Neural progenitor cell (in vitro differentiated cells): Measurements from ENCODE around the gene MTHFSD.

Experiments used
- EZH2 ChIP-seq: fragments of 200-600 bp; sonication (generic); IDR thresholded peaks from 2 replicates; pipeline ENCODE4 v1.6.1; 2017; ENCODE audit warnings: antibody characterized with exemption, mild to moderate bottlenecking, moderate library complexity
- TF ChIP-seq, protein P1 (sequence below): fragments of 200-600 bp; sonication (generic); IDR thresholded peaks from 2 replicates; pipeline ENCODE4 v1.5.1; 2017; ENCODE audit warnings: antibody characterized with exemption, mild to moderate bottlenecking

DNA sequence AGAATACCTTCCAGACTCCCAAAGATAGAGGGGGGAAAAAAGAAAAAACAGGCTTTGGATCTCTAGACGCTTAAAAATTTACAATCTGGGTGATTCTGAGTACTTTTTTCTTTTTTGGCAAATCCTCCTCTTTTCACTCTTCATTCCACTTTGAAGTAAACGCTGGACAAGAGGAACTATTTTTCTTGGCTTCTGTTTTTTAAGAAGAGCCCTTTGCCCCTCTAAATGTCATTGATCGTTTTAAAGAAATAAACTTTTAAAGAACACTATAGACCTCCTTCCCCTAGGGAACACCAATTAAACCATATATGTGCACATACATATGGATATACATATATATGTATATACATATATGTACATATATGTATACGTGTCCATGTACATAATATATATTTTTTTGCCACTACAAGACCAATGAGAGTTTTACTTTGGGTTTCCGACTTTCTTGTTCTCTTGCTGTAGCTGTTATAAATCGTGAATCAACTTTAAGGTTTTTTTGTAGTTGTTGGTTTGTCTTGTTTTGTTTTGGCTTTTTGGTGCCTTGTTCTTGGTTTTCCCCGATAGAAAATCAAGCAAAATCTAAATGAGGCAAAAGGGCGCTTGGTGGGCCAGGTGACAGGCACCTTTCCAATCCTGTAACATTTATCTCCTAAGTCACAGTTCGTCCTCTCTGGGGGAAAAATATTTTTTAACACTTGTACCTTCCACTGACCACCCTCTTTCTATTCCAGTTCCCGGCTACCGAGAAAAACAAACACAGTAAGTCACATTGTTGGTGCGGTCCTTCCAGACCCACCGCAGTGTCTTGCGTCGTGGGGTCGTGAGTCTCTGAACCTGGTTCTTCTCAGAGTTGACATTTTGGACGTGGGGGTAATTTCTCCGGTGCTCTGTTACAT is 40.3 kb downstream of the MTHFSD start:
- TF ChIP-seq, protein P1, sequence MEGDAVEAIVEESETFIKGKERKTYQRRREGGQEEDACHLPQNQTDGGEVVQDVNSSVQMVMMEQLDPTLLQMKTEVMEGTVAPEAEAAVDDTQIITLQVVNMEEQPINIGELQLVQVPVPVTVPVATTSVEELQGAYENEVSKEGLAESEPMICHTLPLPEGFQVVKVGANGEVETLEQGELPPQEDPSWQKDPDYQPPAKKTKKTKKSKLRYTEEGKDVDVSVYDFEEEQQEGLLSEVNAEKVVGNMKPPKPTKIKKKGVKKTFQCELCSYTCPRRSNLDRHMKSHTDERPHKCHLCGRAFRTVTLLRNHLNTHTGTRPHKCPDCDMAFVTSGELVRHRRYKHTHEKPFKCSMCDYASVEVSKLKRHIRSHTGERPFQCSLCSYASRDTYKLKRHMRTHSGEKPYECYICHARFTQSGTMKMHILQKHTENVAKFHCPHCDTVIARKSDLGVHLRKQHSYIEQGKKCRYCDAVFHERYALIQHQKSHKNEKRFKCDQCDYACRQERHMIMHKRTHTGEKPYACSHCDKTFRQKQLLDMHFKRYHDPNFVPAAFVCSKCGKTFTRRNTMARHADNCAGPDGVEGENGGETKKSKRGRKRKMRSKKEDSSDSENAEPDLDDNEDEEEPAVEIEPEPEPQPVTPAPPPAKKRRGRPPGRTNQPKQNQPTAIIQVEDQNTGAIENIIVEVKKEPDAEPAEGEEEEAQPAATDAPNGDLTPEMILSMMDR: no peak
- peak; percentile 78 for TF ChIP-seq EZH2
